CD4-positive, alpha-beta T cell treated with Interleukin-10 for 1 hour (primary cell): ENCODE measurements around the gene SETD2.

Experiments
- DNase-seq: peaks from one replicate; pipeline ENCODE4 v3.0.0-alpha.2; 2020

SETD2 gene

DNA sequence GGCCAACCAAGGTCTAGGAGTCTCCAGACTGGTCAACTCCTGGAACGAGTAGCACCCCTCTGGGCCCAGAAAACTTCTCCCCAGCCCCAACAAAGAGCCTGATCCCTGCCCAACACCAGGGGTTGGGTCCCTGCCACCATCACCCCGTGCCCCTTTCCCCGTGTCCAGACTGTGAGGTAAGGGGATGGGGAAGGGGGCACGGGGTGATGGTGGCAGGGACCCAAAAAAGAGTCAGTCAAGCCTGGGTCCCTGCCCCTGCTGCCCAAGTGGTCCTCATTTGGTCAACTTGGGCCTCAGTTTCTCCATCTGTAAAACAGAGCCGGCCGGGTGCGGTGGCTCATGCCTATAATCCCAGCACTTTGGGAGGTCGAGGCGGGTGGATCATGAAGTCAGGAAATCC is 185.5 kb downstream of the SETD2 start:
- no peak for DNase-seq

DNA sequence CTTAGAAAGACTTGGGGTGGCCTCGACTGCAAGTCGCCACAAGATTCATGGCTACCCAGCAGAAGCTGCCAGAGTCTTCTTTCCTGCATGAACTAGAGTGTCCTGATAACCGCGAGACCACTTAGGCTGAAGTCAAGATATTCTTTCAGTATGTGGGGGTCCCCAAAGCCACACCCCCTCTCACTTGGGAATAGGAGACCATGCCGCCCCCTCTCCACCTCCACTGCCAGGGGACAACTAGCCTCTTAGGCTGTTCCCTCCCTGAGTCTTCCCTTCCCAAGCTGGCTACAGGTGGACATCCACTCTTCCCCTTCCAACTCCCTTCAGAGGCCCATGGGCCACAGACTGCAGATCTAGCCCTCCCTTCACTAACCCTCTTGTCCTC is 186.1 kb downstream of the SETD2 start:
- no peak for DNase-seq

DNA sequence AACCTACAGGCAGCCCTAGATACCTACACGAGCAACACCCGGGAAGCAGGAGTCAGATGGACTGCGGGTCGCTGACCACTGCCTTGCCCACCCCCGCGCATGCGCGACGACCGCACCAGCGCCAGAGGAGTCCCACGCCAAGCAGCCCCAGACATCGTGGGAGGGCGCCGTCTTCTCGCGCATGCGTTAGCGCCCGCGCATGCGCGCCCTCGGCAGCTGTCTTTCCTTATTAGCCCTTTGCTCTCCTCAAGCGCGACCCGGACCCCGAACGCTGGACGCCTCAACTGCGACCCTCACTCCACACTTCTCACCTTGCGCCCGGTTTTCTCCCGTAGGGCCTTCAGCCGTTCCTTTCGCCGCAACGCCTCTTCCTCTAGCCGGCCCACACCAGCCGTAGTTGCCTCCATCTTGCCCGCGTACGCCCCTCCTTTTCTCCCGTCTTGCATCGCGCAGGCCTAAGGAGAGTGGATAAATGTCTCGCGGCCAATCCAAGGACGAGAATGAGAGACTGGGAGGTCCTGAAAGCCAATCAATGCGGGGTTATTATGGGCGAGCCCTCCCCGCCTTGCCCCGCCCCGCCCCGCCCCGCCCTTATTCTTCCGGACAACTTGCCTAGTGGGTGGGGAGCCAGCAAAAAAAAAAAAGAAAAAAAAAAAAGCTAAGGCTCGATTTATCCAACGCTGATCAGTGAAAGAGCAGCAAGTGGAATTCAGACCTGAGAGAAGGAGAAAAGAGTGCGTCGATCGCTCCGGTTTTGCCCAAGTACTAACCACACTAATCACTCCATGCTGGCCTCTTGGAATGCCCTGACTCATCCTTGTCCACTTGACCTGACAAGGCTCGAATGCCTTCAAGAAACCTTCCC is 187.4 kb downstream of the SETD2 start, which contains the start of gene CCDC12:
Gene CCDC12, minus strand, starts transcription at position 420 of the 865 bp plus-strand sequence. Its CDS starts 13 bp downstream, at position 407.
- peak; percentile 98 for DNase-seq

- no peak for DNase-seq
These were observed 189.3 kb downstream of the SETD2 start for GRCh38 chr3:46974421-46975171.

- no peak for DNase-seq
These were observed 191.5 kb downstream of the SETD2 start for GRCh38 chr3:46972396-46972795.

DNA sequence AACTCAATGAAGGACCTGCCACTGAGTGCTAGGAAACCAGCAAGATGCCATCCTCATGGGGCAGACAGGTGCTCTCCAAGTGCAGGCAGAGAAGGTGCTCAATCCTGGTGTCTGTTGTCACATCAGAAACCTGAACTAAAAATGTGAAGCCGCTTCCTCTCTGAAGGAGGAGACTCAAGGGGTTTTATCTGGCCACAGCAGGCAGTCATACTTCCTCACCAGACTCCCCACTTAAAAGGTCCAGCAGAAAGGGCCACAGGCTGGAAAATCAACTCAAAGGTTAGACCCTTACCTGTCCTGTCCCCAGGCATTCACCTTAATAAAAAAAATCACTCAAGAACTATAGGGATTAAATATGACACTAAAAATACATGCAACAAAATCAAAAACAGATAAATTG is 192.2 kb downstream of the SETD2 start:
- no peak for DNase-seq

DNA sequence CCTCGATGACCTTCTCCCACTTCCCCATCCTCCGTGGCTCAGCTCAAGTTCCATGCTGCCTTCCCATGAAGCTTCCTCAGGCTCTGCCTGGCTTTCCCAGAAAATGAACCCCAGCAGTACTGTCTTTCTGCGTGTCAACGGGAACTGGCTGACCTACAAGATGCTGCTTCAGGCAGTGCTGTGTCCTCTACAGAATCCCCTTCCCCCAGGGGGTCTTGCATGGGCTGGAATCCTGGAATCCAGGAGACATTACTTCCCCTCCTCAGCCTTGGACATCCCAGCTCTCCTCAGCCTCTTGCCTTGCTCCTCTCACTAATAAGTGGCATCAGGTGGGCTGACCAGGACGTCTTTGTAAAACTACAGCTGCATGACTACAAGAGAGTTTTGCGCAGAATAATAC is 192.8 kb downstream of the SETD2 start:
- DNase-seq: no peak

DNA sequence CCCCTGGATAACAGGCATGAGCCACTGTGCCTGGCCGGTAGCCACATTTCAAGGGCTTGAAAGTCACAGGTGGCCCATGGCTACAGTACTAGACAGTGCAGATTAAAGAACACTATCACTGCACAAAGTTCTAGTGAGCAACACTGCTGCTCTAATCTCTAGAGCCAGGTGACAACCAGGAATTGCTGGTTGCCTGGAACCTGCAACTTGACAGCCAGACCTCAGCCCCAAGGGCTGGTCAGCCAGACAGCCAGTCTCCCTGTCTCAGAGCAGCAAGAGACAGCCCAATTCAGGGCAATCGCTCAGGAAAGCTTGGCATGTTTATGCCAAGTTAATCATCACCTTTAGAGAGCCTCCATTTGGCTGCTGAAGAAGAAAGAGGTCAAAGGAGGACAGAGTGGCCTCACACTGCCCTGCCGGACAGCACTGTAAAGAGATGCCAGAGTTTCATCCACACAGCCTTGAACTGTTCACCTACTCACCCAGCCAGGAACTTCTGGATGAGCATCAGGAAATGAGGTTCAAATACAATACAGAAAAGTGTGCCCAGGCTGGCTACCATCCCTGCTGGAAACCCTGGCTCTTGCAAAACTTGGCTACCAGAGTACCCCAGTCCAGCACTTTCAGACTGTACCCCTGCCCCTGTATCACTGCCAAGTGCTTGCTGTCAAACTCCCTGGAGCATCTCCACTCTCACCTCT is 193.4 kb downstream of the SETD2 start:
- no peak for DNase-seq

DNA sequence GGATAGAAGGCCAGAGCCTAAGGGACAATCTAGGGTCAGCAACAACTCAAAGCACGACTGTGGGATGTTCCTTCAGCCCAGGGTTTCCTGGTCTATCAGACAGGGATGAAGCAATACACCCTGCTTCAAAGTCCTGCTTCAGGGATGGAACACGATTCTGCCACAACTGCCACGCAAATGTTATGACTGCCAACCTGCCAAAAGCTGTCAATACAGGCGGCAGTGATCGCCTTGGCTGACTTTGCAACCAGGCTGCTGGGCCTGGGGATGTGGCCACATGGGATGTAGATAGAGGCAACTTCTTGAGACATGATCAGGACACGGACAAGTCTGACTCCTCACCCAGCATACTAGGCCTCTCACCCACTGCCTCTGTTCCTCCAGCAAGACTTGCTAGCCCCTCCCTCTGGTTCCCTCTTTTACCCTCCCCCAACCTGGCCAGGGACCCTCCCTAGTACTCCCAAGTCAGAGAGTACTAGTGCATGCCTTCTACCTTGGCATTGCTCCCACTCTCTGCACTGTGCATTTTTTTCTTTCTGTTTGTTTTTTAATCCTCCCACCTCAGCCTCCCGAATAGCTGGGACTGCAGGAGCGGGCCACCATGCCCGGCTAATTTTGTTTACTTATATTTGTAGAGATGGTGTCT is 195.0 kb downstream of the SETD2 start:
- no peak for DNase-seq

DNA sequence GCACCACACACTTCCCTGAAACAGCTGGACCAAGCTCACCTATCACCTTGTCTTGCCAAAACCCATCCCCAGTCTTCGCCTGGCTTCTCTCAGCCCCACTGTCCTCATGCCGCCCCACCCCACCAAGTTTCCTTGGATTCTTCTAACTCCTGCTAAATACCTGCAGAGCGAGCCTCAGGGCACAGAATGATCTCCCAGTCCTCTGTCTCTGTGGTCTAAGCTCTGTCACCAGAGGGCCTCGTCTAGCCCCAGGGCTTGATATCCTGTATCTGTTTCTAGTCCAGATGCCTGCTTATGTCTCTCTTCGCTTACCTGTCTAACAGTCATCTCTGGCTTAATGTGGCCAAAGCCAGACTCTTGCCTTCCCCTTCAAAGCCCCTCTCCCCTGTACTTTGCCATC is 197.1 kb downstream of the SETD2 start:
- no peak for DNase-seq
